HG02840 (cell line): Measurements from ENCODE around the gene TOGARAM2.

ENCODE experiments used
- ATAC-seq: cut with Tn5 transposase; IDR thresholded peaks from one replicate; pipeline ENCODE4 v1.9.1; 2021; ENCODE audit warnings: mild to moderate bottlenecking, moderate library complexity, moderate number of reproducible peaks; ENCODE audit not compliant: unreplicated experiment, low FRiP score

Gene TOGARAM2

GRCh38 chr2:28981016-28981441 lies at the start of gene TOGARAM2:
TOGARAM2 (plus strand) TSS chr2:28981298; CDS start chr2:28994835, 13,537 bp downstream.
- no peak for ATAC-seq

DNA sequence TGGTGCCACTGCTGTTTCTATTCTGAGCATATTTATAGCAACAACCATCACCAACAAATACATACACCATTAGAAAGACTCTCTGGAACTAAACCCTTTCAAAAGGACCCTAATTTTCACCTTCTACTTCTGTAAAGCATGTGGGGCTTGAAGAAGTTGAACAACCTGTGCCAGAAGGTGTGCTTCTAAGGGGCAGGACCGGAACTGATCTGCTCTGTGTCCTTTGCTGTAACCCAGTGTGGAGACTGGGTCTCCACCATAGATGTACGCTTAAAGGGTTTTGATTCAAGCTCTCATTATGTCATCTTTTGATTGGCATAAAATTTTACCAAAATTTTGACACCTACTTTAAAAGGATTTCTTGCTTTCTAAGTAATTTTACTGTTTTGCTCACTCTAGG lies 46.3 kb upstream of the TOGARAM2 start:
- ATAC-seq: no peak

- ATAC-seq: no peak
Measured at GRCh38 chr2:28941008-28941407, 40.1 kb upstream of the TOGARAM2 start.

DNA sequence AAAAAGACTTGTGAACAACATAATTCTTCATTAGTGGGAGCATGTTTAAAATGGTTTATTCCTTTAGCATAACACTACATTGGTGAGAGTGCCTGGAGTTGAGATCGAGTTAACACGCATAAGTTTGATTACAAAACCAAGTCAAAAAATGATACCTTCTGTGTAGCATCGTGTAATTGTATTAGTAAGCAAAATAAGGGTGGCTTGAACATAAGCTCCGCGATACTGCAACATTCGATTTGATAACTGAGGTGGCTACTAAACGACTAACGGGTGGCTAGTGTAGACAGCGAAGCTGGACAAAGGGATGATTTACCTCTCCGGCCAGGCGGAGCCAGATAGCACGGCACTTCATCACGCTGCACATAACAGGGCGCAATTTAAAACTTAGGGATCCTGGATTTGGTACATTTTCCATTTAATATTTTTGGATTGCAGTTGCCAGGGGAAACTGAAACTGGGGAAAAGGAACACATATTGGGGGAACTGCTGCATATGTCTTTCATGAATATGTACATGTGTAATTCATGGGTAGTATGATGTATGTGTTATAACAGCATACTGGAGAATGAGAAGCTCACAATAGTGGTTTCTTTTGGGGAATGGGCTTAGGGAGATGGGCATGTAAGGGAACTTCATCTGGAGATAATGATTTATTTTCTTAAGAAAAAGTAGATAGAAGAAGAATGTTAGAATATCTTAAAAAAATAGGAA lies 36.4 kb upstream of the TOGARAM2 start:
- no peak for ATAC-seq

DNA sequence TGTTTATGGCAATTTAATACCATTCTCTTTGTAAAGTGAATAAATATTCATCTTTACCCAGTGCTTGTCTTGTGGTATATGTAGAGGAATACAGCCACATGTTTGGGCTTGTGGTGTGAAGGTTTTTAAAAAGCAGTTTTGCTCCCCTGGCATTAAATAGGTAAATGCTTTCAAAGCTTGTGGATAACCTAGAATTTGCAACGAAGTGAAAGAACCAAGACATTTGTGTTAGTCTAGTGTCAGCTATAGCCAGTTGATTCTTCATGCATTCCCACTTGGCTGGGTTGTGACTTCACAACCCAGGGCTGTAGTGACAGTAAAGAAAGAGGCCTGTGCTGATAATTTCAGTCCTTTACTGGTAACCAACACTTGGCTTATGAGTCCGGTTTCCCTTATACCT lies 32.9 kb upstream of the TOGARAM2 start:
- ATAC-seq: no peak

DNA sequence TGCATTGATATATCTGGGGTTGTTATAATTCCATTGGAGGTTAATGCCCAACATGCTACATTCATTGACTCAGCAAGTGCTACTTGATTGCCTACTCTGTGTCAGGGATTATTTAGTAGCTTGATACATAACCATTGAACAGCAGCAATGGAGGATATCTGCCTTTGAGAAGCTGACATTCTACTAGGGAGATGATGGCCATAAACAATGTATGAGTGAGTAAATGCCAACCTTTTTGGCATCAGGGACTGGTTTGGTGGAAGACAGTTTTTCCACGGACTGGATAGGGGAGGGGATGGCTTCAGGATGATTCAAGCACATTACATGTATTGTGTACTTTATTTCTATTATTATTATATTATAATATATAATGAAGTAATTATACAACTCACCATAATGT lies 31.9 kb upstream of the TOGARAM2 start:
- ATAC-seq: no peak

DNA sequence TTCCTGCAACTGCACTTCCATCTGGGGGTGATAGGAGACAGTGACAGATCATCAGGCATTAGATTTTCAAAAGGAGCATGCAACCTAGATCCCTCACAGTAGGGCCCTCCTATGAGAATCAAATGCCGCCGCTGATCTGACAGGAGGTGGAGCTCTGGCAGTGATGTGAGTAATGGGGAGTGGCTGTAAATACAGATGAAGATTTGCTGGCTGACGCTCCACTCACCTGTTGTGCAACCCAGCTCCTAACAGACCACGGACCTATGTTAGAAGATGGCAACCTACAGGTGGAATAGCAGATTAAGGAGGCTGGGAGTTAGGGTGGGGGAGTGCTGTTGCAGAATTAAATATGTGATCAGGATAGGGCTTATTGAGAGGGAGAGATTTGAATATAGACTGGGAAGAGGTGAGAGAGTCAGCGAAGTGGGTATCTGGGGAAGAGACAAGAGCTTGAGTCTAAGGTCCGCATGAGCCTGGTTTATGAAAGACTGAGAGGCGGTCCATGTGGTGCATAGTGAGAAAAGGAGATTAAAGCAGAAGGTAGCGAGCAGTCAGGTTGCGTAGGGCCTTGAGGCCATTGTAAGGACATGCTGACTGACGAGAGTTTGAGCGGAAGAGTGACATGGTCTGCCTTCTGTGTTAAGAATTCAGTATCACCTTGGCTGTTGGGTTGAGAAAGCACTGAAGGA lies 31.3 kb upstream of the TOGARAM2 start:
- no peak for ATAC-seq

GRCh38 chr2:28950941-28951630 lies 30.0 kb upstream of the TOGARAM2 start:
- no peak for ATAC-seq

- ATAC-seq: no peak
Measured at GRCh38 chr2:28951910-28952835, 28.9 kb upstream of the TOGARAM2 start.

DNA sequence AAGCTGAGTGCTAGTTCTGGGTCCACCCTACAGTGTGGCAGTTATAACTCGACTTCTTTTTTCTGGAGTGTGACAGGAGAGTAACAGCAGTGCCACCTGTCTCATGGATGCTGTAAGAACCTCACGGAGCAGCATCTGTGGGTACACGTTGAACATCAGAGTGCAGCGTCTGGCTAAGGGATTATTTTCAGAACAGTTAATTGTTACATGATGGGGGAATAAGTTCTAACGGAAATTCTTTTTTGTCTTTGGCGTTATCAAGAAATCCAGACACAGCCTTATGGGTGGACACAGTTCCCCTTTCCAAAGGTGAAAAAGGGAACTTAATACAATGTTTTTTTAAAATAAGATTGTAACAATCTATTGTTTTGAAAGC lies 28.3 kb upstream of the TOGARAM2 start:
- no peak for ATAC-seq

DNA sequence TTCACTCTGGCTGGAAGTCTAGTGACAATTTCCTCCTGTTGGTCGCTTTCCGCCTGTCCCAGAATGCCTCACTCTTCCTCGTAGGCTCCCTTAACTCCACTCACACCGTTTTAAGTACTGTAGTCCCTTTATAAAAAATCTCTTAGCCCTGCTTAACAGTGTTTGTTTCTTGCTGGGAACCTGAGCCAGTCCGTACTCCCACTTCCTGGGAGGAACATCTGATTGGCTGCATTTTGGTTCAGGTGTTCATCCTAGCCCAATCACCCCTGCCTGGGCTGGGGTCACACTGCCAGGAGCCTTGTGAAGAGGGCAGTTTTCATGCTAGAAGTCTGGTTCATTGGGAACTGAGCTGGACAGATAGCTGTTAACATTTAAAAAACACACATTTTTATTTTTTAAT lies 25.6 kb upstream of the TOGARAM2 start:
- no peak for ATAC-seq

DNA sequence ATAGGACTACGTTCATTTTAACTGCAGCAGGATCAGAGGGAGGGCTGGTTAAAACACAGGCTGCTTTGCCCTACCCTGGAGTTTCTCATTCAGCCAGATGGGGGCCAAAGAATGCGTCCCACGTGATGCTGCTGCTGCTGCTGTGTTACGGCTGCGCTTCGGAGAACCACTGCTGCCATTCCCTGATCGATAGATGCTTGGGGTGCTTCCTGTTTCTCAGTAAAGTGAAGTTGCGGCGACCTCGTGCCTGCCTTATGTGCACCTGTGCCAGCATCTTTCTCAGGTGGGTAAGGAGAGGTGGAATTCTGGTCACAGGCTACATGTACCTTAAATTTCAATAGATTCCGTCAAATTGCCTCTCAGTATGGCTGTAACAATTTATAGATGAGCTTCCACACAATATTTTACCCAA lies 24.7 kb upstream of the TOGARAM2 start:
- ATAC-seq: no peak

DNA sequence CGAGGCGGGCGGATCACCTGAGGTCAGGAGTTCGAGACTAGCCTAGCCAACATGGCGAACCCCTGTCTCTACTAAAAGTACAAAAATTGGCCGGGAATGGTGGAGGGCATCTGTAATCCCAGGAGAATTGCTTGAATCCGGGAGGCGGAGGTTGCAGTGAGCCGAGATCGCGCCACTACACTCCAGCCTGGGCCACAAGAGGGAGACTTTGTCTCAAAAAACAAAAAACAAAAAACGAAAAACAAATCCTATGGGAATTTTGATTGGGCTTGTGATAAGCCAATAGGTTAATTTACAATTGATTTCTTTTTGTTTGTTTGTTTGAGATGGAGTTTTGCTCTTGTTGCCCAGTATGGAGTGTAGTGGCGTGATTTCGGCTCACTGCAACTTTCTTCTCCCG lies 24.2 kb upstream of the TOGARAM2 start:
- no peak for ATAC-seq

- ATAC-seq: no peak
Measured at GRCh38 chr2:28958689-28959088, 22.4 kb upstream of the TOGARAM2 start.

- ATAC-seq: no peak
Measured at GRCh38 chr2:28960401-28960800, 20.7 kb upstream of the TOGARAM2 start.

DNA sequence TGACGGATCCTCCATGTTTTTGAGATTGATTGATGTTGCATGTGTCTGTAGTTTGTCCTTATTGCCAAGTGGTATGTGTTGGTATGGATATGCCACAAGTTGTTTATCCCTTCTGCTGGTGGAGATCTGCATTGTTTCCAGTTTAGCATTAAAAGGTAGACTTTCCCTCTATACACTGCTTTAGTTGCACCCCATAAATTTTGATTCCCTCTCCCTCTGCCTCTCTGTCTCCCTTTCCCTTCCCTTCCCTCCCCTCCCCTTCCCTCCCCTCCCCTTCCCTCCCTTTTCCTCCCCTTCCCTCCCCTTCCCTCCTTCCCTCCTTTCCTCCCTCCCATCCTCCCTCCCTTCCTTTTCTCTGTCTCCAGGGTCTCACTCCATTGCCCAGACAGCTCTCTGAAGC lies 18.6 kb upstream of the TOGARAM2 start:
- ATAC-seq: no peak

DNA sequence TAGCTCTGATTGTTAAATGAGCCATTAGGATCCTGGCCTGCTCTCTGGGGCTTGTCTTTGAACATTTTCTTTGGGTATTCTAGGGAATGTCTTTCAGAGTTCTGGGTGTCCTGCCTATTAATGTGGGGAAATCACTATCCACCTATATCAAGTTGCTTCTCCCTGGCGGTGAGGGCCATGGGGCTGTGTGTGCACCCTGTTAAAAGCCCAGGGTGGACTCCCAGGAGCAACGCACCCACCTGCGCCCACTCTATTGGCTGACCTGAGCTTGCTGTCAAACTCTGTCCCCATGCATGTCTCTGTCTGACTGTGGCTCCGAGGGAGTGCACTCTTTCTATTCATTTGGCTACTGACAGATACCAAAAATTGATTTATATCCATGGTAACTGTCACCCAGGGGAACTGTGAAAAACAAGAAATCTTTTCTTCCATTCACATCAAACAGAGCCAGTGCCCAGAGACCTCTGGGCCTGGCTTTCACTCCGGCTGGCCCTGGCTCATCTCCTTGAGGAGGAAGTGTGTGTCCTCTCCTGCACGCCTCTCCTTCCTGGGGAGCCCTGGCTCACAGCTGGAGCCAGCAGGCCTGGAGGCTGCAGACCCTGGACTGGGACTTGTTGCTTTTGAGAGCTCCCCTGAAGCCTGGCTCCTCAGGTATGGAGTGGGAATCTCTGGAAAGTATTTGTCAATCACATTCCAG lies 10.5 kb upstream of the TOGARAM2 start:
- no peak for ATAC-seq

DNA sequence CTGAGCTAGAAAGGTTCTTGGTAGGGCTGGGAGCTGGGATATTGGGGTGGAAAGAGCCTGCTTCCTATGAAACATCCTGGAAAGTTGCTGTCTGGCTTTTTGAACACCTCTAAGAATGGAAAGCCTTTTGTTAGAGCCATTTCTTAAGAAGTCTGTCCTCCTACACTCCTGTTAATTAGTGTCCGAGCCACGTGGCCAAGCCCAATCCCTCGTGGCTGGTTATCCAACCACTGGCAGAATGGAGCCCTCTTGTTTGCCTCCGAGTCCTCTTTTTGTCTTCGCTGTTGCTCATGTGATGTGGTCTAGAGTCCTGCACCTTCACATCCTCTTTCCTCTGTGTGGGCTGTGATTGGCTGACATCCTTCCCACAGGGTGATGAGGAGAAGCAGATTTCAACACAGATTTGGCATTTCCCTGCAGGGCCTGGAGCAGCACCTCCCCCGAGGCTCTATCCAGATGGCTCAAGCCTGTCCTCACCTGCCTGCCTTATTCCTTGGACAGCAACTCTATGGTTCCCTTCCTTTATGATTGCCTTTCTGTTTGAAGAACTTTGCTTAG lies 8.2 kb upstream of the TOGARAM2 start:
- no peak for ATAC-seq

GRCh38 chr2:28974252-28974651 lies 6.8 kb upstream of the TOGARAM2 start:
- ATAC-seq: no peak

DNA sequence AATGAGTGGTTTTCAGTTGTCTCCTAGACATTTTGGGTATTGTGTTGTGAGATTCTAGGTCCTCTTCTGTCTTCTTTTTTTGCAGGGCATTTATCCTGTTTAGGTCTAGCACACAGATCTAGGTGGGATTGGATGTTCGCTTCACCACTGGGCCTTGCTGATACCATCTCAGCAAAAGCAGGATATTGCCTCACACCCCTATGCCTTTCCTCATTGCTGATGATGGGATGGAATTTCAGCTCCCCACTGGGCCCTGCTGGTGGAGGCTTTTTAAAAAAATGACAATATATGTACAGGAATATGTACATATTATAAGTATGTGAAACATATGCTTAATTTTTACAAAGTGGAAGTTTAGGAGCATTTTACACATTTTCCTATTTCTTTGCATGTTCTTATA lies 5.4 kb upstream of the TOGARAM2 start:
- ATAC-seq: no peak
